Right lobe of liver (tissue), 6 donors: ENCODE results near the gene SNAPC2. TPM values are rescaled to one million over a fixed set of nuclear protein-coding genes. Genes with fewer than 3 reads are reported as not detected.

Experiments
- ATAC-seq, 4 donors: fragments of 200-7000 bp; cut with Tn5 transposase; one replicate each; pipeline ENCODE4 v1.9.1; 2020; ENCODE audit warnings: mild to moderate bottlenecking in 4 of 4, moderate library complexity in 4 of 4
- DNase-seq, 3 donors: peaks; one replicate each; pipeline ENCODE4 v3.0.0-alpha.2; 2020
- H3K27ac ChIP-seq, 3 donors: fragments of 200-600 bp; one replicate each; pipeline ENCODE4 v1.8.0; 2022
- H3K27me3 ChIP-seq, 2 donors: fragments of 200-600 bp; one replicate each; pipeline ENCODE4 v1.8.0; 2022
- H3K36me3 ChIP-seq, 4 donors: fragments of 200-600 bp; sonication (generic) in 1 of 4; one replicate each; pipeline versions ENCODE4 v1.5.1 to v1.8.0; 2017 to 2022; ENCODE audit warnings: control low read depth in 1 of 4
- H3K4me1 ChIP-seq, 4 donors: fragments of 200-600 bp; sonication (generic) in 1 of 4; one replicate each; pipeline versions ENCODE4 v1.5.1 to v1.8.0; 2017 to 2022; ENCODE audit warnings: control low read depth in 1 of 4
- H3K4me3 ChIP-seq, 3 donors: fragments of 200-600 bp; one replicate each; pipeline ENCODE4 v1.8.0; 2022
- H3K9me3 ChIP-seq, 4 donors: fragments of 200-600 bp; sonication (generic) in 1 of 4; one replicate each; pipeline versions ENCODE4 v1.5.1 to v1.8.0; 2017 to 2022; ENCODE audit warnings: control low read depth in 1 of 4
- CTCF ChIP-seq, 4 donors: fragments of 200-600 bp in 3 of 4; fragments of 450-650 bp in 1 of 4; IDR thresholded peaks; one replicate each; pipeline versions ENCODE4 v1.5.1 to v1.8.0; 2016 to 2022; ENCODE audit warnings: antibody characterized with exemption in 4 of 4, mild to moderate bottlenecking in 2 of 4
- POLR2A ChIP-seq: fragments of 450-650 bp; IDR thresholded peaks from one replicate; pipeline ENCODE4 v1.6.1; 2017; ENCODE audit warnings: antibody characterized with exemption, mild to moderate bottlenecking
- WGBS: methylation state at CpG from one replicate; pipeline ENCODE4 v1.1.6; 2018; ENCODE audit warnings: low coverage, low lambda C conversion rate; ENCODE audit not compliant: insufficient coverage; ENCODE audit errors: missing lambda C conversion rate; 5-methylcytosine and 5-hydroxymethylcytosine counted together
- intact Hi-C, 2 donors: fragments of 100-400 bp; cut with DNase I; formaldehyde crosslinking; loops; one replicate each; pipeline versions ENCODE4 v1.11.2 to v1.14.1; 2022
- total RNA-seq, 6 experiments: library from RNA; depleted of rRNA in 2 of 6; stranded (reverse); fragments of >200 nt in 2 of 6; fragmentation: NEBNext Ultra II Directional in 3 of 6; extraction: Animal tissue kit (Norgen Biotek cat#: 25700) in 3 of 6; gene quantifications; one replicate each; pipeline versions ENCODE4 v1.1.0 to v1.2.4, GENCODE V29; 2016 to 2023
- donor health status: DM: no; HTN: yes; CAD: no.
- donor health status: DM: no; HTN: no; CAD: no.
- donor health status: DM: no; HTN: no; CAD: no.
- donor health status: DM: no; HTN: yes; CAD: no.
- donor health status: DM: no; HTN: yes; CAD: no.

Gene SNAPC2
- total RNA-seq, 6 experiments from 2014 or later, result 3.5 to 7.8 (median 5.2) TPM

- intact Hi-C loops, result no loop called here
- Histone ChIP-seq H3K36me3 (peaks cover 0 to 24% (median 8%) of the 10 kb centered on the region in 4 donors), H3K27me3 (no peaks in the 10 kb centered on the region), H3K4me3 (no peak overlapping the region), H3K9me3 (no peaks in the 10 kb centered on the region), H3K27ac (no peak overlapping the region), H3K4me1 (peaks cover 0 to 31% (median 7%) of the 10 kb centered on the region in 4 donors)
- TF ChIP-seq CTCF (IDR thresholded peaks at IDR 0.05) (no peak), POLR2A (no peak)
- DNase-seq (peak in 2 of 3 donors; percentile 47 to 50), ATAC-seq (no peak)
- 34% methylated on average over 11 of the region's 12 CpGs for WGBS
Measured at GRCh38 chr19:7914099-7914498, 6.0 kb upstream of the SNAPC2 start.

GRCh38 chr19:7914598-7915045 is 5.5 kb upstream of the SNAPC2 start, which contains the start of gene TGFBR3L:
Gene TGFBR3L, plus strand, starts transcription at chr19:7914830.
- Histone ChIP-seq H3K9me3 (no peaks in the 10 kb centered on the region), H3K36me3 (peaks cover 0 to 24% (median 8%) of the 10 kb centered on the region in 4 donors), H3K27me3 (no peaks in the 10 kb centered on the region), H3K27ac (no peak within 1 kb of the TSS), H3K4me1 (peaks cover 0 to 31% (median 7%) of the 10 kb centered on the region in 4 donors), H3K4me3 (no peak within 1 kb of the TSS)
- TF ChIP-seq POLR2A (no peak), CTCF (IDR thresholded peaks at IDR 0.05) (no peak)
- DNase-seq (peak; percentile 41 to 68 (median 67)), ATAC-seq (peak; percentile 1 to 3 (median 1))
- intact Hi-C loops, result no loop called here
- WGBS, result 21% methylated on average over 6 of the region's 12 CpGs

DNA sequence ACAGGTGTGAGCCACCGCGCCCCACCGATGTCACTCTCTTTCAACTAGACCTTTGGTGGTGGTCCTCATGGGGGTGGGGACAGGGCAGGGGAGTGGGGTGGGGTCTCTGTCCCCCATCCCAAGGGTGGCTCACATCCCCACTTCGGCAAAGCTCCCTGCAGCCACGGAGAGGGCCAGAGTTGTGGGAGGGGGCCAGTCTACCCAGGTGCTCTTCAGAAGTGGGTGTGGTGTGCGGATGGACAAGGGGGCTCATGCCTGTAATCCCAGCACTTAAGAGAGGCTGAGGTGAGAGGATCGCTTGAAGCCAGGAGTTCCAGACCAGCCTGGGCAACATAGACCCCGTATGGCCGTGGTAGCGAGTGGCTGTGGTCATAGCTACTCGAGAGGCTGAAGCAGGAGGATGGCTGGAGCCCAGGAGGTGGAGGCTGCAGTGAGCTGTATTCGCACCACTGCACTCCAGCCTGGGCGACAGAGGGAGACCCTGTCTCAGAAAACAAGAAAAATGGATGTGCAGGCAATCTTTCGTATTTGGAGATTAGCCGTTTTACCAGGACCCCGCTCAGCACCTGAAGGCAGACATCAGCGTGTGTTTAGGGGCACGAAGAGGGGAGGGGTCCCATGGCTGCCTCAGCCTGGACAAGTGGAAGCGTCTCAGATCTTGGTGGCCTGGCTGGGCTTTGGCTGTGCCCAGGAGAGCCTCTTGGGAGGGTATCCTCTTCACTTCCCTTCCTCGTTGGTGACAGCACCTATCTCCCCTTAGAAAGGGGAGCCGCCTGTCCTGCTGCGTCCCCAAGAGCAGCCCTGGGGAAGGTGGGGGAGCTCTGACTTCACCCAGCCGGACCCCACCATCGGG is 4.7 kb upstream of the SNAPC2 start:
- H3K4me1 ChIP-seq, result peaks cover 0 to 31% (median 7%) of the 10 kb centered on the region in 4 donors
- H3K36me3 ChIP-seq, result peaks cover 0 to 18% (median 3%) of the 10 kb centered on the region in 4 donors
- H3K27ac ChIP-seq, result no peak overlapping the region
- H3K9me3 ChIP-seq, result no peaks in the 10 kb centered on the region
- H3K4me3 ChIP-seq, result no peak overlapping the region
- TF ChIP-seq CTCF (IDR thresholded peaks at IDR 0.05), result no peak
- no peak for TF ChIP-seq POLR2A
- DNase-seq (peak in 1 of 3 donors; percentile 48), ATAC-seq (no peak)
- WGBS, result 36% methylated on average over 11 of the region's 24 CpGs
- intact Hi-C loops, result no loop called here
- H3K27me3 ChIP-seq, result no peaks in the 10 kb centered on the region

DNA sequence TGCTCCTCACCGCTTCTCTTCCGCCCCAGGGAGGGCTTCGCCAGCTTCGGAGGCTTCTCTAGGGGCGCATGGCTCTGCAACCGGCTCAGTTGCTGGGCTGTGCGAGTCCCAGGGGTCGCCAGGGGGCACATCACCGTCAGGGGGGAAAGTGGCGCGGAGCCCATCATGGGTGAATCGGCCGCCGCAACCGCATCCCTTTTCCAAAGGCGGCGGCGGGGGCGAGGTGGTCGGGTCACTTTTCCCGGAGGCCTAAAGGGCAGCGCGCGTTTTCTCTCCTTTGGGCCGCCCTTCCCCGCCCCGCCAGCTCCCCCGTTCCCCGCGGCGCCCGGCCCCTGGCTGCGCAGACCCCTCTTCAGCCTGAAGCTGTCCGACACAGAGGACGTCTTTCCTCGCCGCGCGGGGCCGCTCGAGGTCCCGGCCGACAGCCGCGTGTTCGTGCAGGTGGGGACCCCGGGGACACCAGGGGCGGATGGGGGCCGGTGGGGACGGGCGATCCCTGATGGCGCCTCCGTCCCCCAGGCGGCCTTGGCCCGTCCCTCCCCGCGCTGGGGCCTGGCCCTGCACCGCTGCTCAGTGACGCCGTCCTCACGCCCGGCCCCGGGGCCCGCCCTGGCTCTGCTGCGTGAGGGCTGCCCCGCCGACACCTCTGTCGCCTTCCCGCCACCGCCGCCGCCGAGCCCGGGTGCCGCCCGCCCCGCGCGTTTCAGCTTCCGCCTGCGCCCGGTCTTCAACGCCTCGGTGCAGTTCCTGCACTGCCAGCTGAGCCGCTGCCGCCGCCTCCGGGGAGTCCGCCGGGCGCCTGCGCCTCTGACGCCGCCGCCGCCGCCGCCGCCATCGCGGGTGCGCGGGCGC is 3.8 kb upstream of the SNAPC2 start:
- Histone ChIP-seq H3K4me1 (peaks cover 0 to 35% (median 11%) of the 10 kb centered on the region in 4 donors), H3K27me3 (no peaks in the 10 kb centered on the region), H3K36me3 (peaks cover 0 to 11% (median 1%) of the 10 kb centered on the region in 4 donors), H3K27ac (no peak overlapping the region), H3K9me3 (no peaks in the 10 kb centered on the region), H3K4me3 (peak overlapping the region in 1 of 3 donors; percentile 95)
- 2% methylated on average over 9 of the region's 104 CpGs for WGBS
- intact Hi-C loops, result no loop called here
- TF ChIP-seq POLR2A (no peak), CTCF (IDR thresholded peaks at IDR 0.05) (no peak)
- ATAC-seq (no peak), DNase-seq (peak; percentile 41 to 64 (median 62))
